Neural progenitor cell (in vitro differentiated cells): ENCODE data around the gene ANKMY1.

Experiments used
- CTCF ChIP-seq: fragments of 200-600 bp; sonication (generic); IDR thresholded peaks from 2 replicates; pipeline ENCODE4 v1.5.1; 2017; ENCODE audit warnings: antibody characterized with exemption, mild to moderate bottlenecking
- EZH2 ChIP-seq: fragments of 200-600 bp; sonication (generic); IDR thresholded peaks from 2 replicates; pipeline ENCODE4 v1.6.1; 2017; ENCODE audit warnings: antibody characterized with exemption, mild to moderate bottlenecking, moderate library complexity
- EZH2phosphoT487 ChIP-seq: fragments of 200-600 bp; sonication (generic); IDR thresholded peaks from 2 replicates; pipeline ENCODE4 v1.6.1; 2017; ENCODE audit warnings: antibody characterized with exemption

GRCh38 chr2:240557101-240557751 is 562 bp downstream of the ANKMY1 start:
- TF ChIP-seq CTCF, result no peak
- TF ChIP-seq EZH2phosphoT487, result no peak
- TF ChIP-seq EZH2, result no peak
